C4-2B (cell line): Measurements from ENCODE around the gene CDHR3.
"Not testable (repeated sequence)": the region's sequence is repeated elsewhere in the genome, so short reads cannot be mapped to it uniquely, and the experiment has no call there.

Experiments
- H3K27ac ChIP-seq: fragments of 450-650 bp; 2 replicates; pipeline ENCODE4 v1.5.1; 2017
- CTCF ChIP-seq: fragments of 450-650 bp; conservative IDR thresholded peaks from 2 replicates; pipeline ENCODE4 v1.5.1; 2017; ENCODE audit warnings: mild to moderate bottlenecking
- ZFX ChIP-seq: fragments of 450-650 bp; IDR thresholded peaks from 2 replicates; pipeline ENCODE4 v1.6.1; 2017

CDHR3 gene

DNA sequence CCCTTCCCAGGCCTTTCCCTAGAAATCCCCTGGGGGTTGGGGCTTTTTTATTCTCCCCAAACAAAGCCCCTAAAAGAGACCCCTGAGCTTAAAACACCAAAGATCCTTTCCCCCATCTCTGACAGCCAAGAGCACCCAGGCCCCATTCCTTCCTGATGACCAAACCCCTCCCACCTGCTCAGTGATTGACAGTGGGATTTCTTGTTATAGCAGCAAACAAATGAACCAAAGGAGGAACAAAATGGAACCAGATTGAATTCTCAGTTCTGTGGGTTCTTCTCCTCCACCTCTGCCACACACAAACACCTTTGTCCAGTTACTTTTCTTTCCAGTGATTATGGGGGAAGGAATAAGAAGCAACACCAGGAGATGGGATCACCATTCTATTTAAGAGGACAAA is 21.5 kb upstream of the CDHR3 start:
- TF ChIP-seq ZFX (no peak), CTCF (no peak)
- no peak overlapping the region for H3K27ac ChIP-seq

DNA sequence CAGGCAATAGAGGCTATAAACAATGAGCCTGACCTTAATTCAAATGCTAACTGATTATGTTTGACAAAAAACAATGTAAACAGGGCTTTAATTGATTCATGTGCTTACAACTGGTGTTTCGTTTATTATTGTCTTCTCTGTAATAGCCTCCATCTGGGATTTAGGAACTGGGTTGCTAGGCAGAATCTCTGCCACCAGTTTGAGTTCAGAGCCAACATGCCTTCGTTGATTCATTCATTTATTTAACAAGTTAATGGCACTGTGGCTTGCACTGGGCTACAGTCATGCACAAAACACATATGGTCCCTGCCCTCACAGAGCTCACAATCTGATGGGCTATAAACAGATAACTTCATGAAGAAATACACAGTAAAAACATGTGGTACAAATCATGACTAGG is 19.6 kb upstream of the CDHR3 start:
- H3K27ac ChIP-seq: no peak overlapping the region
- TF ChIP-seq ZFX (no peak), CTCF (no peak)

DNA sequence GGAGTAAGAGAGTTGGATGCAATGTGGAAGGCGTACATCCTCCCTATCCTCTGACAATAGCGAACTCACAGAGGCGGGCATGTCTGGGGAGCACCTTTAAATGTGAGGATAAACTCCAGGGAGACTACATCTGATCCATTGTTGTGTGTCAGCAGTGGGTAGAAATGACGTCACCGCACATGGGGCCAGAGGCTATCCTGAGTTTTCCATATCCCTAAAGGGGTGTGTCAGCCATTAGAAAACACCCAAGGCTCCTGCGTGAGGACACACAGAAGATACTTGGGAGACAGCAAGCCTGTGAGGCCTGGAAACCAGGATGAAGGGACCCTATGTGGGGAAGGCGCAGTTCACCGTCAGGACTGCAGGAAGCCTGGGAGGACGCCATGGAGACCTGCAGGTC is 17.2 kb upstream of the CDHR3 start:
- TF ChIP-seq ZFX (no peak), CTCF (no peak)
- H3K27ac ChIP-seq: no peak overlapping the region

GRCh38 chr7:105951597-105951996 is 11.5 kb upstream of the CDHR3 start:
- no peak overlapping the region for H3K27ac ChIP-seq
- no peak for TF ChIP-seq CTCF
- no peak for TF ChIP-seq ZFX

DNA sequence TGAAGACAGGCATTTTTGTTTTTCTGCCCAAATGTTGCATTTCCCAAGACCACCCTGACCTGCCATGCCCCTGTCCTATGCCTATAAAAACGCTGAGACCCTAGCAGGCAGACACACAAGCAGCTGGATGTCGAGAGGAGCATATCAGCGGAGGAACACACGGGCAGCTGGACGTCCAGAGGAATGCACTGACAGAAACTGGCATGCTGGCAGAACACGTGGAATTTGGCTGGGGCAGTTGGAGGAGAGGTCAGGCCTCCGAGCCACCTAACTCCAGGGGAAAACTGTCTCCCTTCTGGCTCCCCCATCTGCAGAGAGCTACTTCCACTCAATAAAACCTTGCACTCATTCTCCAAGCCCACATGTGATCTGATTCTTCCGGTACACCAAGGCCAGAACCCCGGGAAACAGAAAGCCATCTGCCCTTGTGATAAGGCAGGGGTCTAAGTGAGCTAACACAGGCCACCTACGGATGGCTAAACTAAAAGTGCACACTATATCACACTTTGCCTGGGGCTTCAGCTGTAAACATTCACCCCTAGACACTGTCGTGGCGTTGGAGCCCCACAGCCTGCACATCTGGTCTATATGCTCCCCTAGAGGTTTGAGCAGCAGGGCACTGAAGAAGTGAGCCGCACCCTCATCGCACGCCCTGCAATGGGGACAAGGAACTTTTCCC is 10.0 kb upstream of the CDHR3 start:
- TF ChIP-seq CTCF (no peak), ZFX (no peak)
- H3K27ac ChIP-seq: no peak overlapping the region

GRCh38 chr7:105954711-105955110 is 8.4 kb upstream of the CDHR3 start:
- TF ChIP-seq CTCF (no peak), ZFX (no peak)
- no peak overlapping the region for H3K27ac ChIP-seq

GRCh38 chr7:105955651-105956466 is 7.2 kb upstream of the CDHR3 start:
- H3K27ac ChIP-seq: not testable (repeated sequence)
